Activated gamma-delta T cell treated with Interleukin-2 at 50 U/mL for 16 hours (primary cell): ENCODE data around the gene EFCAB11.
"Not testable (repeated sequence)": the region's sequence is repeated elsewhere in the genome, so short reads cannot be mapped to it uniquely, and the experiment has no call there.

Experiments
- DNase-seq: peaks from one replicate; pipeline ENCODE4 v3.0.0-alpha.2; 2020

EFCAB11 gene

DNA sequence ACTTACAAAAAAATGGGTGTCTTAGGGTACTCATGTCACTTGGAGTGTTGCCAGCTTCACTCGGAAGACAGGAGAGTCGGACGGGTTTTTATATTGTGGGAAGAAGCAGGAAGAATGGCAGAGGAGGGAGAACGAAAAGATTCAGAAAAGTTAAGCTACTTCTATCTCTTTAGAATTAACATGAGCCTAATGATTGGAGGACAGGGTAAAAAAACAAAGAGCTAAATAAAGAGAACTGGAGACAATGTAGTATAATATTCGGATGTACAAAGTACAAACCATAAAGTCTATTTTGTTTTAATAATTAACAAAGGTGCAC, 43.9 kb downstream of the EFCAB11 start:
- no peak for DNase-seq

DNA sequence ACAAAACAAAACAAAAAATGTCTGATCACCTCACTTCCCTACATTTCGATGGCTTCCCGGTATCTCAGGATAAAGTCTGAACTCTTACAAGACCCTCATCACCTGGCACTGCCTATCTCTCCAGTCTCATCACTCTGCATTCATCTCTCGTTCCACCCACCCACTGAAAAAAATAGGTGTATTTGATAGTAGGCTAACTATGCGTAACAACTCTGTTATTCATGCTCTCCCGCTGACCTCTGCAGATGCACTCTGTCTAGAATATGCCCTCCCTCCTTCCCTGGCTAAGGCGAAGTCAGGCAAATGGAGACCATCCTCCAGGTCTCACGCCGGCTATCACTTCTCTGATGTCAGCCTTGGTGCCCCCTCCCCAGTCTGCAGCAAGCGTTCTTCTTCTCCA, 44.9 kb downstream of the EFCAB11 start:
- no peak for DNase-seq

DNA sequence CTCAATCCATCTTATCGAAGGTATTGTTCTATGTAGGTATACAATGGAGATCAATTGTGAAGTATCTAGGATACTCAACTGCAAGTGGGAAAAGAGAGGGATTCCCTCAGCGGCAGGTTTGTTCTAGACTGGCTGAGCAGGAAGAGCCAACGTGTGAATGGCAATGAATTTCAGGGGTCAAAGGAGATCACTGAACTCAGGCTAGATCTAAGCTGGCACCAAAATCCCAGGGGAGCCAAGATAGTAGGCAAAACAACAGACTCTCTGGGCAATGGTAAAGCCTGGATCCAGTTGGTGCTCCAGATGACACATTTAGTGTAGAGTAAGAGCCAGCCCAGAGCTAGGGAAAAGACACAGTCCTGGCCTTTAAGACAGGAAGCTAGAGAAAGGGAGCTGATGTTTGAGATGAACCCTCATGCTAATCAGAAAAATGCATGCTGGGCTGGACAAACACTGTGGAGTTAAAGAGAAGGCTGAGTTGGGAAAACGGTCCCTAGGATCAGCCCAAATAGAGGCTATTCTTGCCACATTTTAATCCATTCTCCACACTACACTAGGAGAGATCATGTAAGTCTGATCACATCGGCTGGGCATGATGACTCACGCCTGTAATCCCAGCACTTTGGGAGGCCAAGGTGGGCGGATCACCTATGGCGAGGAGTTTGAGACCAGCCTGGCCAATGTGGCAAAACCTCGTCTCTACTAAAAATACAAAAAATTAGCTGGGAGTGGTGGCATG, 45.6 kb downstream of the EFCAB11 start:
- no peak for DNase-seq

DNA sequence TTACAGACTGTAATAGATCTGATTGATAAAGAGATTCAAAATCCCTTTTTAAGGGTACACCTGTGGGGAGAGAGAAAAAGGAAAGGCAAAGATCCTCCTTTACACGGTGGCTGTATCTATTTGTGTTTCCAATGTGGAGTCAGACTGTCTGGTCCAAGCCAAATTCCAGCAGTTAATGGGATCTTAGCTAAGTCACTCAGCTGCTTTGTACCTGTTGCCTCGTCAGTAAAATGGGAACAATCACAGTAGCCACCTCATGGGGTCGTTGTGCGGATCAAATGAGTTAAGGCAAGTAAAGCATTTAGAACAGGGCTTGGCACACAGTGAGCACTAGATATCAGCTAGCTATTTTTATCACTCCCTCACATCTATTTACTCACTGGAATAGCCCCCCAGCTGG, 46.9 kb downstream of the EFCAB11 start:
- no peak for DNase-seq

DNA sequence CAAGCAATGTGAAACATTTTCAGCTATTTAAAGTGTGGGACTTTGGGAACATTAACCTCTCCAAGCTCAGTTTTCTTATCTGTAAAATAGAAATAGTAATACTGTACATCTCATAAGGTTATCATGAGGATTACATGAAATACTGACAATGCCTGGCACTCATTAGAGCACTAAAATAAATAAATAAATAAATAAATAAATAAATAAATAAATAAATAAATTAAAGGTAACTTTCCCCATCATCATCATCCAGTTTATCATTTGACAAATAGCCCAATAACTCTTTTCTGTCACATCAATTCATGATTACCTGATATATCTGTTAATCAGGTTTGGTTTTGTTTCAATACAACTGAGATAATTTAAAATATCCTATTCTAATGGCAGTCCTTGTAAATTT, 48.5 kb downstream of the EFCAB11 start:
- DNase-seq = no peak

DNA sequence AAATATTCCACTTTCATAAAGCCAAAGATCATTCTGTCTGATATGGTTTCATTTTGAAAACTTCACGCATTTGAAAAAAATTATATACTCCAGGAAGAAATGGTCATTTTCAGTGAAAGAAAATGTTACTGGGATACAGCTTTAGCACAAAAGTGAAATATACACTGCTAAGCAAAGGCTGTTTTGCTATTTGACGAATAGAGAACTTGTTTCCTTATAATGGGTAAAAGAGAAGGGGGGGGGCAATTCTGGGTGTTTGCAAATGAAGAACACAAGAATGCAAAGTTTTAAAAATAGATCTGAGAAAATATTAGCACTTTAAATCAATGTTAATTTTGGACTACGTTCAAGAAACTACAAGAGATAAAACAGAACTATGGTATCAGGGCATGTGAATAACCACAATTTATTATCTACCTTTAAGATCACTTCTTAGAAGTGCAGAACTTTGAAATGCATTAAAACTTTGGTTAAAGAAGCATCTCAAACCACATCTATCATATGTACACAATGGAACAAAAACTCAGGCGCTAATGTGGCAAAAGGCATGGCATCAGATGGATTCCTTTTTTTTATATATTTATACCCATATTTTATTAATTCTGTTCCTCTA, 51.1 kb downstream of the EFCAB11 start:
- DNase-seq = no peak

DNA sequence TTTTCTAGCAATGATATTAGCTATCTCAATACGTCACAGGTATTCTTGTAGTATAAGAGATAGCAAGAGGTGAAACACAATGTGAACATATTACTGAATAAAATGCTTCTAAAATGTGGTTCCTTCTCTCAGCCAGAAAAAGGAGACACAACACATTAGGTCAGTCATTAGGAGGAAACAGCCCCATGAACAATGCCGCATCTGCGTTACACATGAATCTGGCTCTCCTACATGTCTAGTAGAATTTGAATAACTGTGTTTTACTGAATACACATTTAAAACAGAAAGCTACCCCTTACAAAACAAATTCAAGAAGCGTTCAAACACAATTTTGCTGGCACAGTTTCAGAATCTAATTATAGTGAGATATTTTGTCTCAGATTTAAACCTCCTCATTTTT, 51.6 kb downstream of the EFCAB11 start:
- no peak for DNase-seq

DNA sequence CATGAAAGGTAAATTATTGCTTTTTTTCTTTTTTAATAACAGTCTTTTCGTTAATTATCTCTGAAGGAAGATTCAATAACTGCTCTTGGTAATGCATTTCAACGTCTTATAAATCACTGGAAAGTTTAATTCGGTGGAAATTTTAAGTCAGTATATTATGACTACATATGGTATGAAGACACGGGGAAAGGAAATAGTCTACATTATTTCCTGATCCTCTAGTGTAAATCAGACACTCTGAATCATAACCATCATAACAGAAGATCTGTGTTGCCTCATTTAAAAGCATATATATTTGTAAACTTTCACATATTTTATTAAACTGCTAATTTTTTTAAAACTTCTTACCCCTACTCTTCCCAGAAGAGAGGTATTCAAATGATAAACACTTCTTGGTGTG, 53.7 kb downstream of the EFCAB11 start:
- DNase-seq = no peak

DNA sequence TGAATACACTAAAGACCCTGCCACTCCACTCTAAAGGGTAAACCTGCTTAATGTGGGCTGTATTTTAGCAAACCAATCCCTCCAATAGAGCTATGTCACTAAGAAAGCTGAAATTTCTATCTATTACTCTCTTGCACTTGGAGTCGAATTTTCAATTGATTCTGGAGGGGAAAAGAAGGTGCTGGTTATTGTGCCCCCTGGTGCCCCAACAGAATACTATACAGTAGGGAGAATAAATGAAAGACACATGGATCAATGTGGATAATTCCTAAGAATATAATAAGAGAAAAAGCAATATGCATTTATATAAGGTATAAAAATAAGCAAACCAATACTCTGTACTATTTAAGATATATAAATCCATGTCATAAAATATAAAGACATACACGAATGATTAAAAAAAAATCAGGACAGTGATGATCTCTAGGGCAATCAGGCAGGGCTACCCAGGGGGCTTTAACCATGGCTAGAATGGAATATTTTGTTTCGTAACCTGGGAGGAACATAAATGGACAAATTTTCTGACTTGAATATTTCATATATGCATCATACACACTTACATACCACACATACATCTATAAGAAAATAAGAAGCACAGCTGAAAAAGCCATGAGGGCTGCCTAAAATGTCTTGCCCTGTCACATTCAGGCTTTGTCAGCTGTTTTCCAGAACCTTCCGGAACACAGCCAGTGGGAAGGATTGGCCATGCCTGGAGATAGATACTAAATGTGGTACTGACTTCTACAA, 54.4 kb downstream of the EFCAB11 start:
- DNase-seq = no peak

DNA sequence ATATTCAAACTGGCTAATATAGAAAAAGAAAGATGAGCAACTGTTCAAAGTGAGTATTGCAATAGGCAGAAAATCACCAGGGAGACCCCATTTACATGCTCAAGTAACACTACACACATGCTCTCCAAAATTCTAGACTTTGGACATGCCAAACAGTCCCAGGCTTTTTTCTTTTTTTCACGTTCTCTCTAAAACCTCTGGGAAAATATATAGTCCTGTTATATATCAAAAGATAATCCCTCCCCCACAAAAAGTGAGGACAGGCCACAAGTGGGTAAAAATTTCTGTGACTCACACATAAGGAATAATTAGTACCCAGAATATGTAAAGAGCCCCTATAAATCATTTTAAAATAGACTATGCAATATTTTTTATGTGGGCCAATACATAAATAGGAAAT, 55.2 kb downstream of the EFCAB11 start:
- DNase-seq = no peak

DNA sequence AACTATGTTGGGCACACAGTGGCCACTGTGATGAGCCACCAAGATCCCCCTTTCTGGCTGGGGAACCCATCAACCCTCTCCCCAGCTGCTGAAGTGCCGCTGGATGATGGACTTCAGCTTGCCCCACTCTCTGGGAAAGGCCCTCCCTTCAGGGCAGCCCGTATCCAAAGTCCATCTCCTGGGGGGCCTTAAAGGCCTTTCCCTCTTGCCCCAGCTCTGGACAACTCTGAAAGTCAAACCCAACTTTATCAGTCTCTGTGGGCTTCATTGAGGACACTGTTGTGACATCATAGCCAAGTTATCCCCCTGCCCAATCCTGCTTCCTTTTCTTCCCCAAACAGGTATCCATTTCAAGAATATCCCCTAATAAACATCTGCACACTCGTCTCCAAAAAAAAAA, 61.1 kb downstream of the EFCAB11 start:
- DNase-seq = not testable (repeated sequence)

DNA sequence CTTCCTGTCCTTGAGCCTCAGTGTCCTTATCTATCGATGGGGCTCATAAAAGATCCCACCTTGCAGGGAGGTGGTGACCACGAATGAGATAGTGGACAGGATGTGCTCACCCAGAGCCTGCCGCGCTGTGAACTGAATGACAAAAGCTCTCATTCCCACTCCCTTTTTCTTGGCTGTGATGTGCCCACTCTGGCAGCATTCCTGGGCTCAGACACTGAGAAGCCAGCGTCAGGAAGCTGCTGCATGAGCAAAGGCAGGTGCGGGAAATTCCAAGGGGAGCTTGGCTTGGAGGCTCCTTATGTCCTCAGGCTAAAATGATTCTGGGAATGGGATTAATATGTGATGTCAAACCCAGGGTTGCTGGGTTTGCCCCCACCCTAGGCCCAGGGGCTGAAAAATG, 61.6 kb downstream of the EFCAB11 start:
- no peak for DNase-seq

DNA sequence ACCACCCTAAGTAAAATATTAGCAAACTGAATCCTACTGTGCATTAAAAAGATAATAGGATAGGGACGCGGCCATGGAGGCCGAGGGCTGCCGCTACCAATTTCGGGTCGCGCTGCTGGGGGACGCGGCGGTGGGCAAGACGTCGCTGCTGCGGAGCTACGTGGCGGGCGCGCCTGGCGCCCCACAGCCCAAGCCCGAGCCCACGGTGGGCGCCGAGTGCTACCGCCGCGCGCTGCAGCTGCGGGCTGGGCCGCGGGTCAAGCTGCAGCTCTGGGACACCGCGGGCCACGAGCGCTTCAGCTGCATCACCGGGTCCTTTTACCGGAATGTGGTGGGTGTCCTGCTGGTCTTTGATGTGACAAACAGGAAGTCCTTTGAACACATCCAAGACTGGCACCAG, 62.8 kb downstream of the EFCAB11 start:
- DNase-seq = not testable (repeated sequence)

DNA sequence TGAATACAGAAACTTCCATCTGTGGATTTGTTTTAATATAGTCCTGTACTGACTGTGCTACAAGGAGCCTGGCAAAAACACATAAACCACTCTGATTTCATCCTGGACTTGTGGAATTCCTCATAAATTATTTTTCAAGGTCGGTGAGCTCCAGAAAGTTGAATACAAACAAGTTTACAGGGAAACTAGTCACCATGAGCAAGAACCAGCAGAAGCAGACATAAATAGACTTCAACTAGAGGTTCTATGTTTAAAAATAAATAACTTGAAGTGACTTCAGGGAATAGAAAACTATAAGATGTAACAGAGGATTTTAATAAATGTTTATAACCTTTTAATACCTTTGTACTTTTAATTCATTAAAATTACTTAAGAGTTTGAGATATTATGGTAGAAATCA, 63.5 kb downstream of the EFCAB11 start:
- DNase-seq = no peak

DNA sequence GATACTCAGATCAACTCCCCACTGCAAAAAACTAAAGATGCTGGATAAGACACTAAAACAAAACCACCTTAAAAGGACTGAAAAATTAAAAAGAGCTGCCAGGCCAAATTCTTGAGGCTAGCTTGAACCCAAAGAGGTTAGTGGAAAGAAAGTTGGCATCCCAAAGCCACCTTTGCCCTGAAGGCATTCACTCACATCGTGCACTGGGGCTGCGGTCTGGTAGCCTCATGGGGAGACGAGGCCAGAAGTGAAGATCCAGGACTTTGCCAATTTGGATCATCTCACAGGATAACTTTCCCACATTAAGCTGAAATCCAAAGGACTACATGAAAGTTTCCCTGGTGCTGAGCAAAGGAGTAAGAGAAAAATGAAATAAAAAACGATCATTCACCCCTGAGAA, 63.9 kb downstream of the EFCAB11 start:
- no peak for DNase-seq

DNA sequence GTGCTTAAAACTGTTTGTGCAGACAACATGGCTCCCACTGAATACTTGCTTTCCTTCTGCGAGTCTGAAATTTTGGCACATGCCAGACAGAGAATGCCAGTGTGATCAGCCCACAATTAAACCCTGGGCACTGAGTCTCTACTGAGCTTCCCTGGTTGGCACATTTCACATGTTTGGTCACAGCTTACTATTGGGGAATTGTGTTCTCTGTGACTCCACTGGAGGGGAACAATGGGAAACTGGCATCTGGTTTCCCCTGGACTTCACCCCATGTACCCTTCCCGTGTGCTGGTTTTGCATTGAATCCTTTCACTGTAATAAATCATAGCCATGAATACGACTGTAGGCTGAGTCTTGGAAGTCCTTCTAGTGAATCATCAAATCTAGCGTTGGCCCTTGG, 64.9 kb downstream of the EFCAB11 start:
- DNase-seq = no peak

DNA sequence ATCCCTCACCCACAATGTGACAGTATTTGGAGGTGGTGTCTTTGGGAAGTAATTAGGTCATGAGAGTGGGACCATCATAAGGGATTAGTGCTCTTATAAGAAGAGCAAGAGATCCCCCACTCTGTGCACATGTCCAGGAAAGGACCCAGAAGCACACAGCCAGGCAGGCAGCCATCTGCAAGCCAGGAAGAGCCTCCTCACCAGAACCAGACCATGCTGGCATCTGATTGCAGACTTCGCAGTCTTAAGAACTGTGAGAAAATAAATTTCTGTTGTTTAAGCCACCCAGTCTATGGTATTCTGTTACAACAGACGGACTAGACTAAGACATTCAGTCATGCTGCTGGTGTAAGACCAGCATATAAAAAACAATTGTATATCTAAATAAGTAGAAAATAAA, 69.8 kb downstream of the EFCAB11 start:
- no peak for DNase-seq

DNA sequence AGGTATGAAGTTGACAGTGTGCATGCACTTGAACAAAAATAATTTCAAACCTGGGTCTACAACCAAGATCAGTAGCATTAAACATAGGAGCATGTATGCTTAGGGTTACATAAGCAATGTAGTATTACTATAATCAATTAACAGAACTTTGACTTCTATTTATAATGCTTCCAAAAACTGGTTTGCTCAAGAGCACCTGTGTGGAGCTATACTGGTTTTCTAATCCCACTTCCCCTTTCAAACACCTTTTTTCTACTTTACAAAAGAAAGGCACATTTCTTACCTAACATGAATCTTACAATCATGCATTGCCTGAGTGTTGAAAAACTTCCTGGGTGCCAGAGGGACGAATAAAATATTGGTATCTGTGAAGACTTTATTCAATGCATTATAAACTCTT, 72.7 kb downstream of the EFCAB11 start:
- DNase-seq = no peak

DNA sequence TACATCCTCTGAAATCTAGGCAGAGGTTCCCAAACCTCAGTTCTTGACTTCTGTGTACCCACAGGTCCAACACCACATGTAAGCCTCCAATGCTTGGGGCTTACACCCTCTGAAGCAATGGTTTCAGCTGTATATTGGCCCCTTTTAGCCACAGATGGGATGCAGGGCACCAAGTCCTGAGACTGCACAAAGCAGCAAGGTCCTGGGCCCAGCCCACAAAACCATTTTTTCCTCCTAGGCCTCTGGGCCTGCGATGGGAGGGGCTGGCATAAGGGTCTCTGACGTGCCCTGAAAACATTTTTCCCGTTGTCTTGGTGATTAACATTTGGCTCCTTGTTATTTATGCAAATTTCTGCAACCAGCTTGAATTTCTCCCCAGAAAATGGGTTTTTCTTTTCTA, 80.4 kb downstream of the EFCAB11 start:
- DNase-seq = not testable (repeated sequence)

DNA sequence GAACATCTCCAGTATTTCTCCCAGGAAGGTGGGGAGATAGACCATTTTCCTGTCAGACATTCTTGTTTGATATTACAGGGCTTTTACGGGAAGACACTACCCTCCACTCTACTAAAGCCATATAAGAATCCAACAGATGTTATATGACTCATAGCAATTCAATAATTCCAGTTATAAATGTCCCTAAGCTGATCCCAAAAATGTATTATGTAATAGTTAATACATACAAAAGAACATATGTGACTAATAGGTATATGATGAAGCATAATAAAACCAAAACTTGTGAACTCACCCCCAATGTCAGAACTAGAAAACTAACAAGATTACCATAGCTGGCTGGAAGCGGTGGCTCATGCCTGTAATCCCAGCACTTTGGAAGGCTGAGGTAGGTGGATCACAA, 84.2 kb downstream of the EFCAB11 start:
- DNase-seq = no peak

DNA sequence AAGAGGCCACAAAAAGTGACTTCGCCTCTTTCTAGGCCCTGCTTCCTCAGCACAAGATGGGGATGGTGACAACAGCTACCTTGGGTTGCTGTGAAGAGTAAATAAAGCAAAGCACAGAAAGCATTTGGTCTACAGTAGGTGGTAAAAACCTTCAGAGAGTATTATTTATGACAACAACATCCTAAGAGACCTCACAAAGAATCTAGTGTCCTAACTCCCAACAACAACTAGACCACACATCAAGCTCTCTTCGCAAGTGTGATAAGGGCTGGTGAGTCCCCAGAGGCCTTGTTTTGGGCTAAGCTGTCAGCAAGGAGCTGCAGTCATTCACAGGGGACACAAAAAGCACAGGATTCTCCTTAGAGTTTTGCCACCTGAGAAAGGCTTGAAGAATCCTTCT, 84.9 kb downstream of the EFCAB11 start:
- no peak for DNase-seq

DNA sequence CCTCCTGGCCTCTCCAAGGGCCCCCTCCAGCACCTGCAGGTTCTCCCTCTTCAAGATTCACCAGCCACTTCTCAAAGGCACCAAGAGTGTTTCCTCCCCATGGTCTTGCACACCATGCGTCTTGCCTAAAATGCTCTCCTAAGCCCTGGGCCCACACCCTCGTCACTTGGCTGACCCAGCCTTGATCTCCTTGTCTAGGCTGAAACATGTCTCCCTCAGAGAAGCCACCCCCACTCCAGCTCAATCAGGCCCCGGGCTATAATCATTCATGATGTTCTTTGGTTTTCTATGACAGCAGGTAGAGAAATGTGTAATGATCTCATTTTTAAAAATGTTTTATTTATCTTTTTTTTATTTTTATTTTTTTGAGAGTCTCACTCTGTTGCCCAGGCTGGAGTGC, 88.1 kb downstream of the EFCAB11 start:
- DNase-seq = no peak

DNA sequence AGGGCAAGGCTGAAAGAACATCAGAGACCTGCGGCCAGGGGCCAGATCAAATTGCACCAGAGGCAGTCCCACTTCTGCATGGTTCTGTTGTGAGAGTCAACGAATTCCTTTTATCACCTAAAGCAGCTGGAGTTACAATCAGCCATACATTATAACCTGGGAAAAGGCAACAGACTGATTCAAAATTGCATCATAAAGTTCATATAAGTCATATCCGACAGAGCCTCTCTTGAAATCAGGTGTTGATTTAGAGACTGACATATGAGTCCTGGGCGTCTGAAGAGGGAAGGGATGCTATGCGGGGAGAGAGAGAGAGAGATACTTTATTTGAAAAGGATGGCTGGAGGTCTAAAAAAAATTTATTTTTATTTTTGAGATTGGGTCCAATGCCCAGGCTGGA, 89.4 kb downstream of the EFCAB11 start:
- DNase-seq = no peak

DNA sequence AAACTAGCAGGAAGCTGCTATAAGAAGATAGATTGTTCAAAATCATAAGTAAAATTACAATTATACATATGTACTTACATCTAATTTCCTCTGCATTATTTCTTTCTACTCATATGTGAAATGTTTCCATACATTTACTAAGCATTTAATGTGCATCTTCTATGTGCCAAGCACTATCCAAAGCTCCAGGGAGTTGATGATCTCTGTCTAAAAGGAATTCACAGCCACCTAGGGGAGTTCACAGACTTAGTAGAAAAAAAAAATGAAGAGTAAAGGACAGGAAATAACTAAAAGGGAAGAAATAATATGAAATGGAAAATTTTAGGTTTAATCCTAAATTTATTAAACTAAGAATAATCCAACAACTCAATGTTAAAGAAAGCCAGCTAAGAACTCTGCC, 91.7 kb downstream of the EFCAB11 start:
- no peak for DNase-seq

DNA sequence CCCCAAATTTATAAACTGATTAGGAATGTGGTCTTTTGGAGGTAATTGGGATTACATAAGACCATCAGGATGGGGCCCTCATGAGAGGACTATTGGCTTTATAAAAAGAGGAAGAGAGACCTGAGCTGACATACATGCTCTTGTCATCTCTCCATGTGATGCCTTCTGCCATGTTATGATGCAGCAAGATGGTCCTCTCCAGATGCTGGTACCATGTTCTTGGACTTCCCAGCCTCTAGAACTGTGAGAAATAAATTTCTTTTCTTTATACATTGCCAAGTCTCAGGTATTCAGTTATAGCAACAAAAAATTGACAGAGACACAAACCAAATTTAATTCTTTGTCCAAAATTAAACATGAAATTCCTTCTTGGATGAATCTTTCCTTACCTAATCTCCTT, 92.9 kb downstream of the EFCAB11 start:
- DNase-seq = no peak
